Cardiac septum (tissue), 1 donor: ENCODE results near the gene PEF1. TPM values are rescaled to one million over a fixed set of nuclear protein-coding genes. Genes with fewer than 3 reads are reported as not detected.
"Not testable (repeated sequence)": the region's sequence is repeated elsewhere in the genome, so short reads cannot be mapped to it uniquely, and the experiment has no call there.

Experiments
- DNase-seq: peaks from one replicate; pipeline ENCODE4 v3.0.0-alpha.2; 2020; ENCODE audit warnings: low spot score
- intact Hi-C: fragments of 100-400 bp; cut with DNase I; formaldehyde crosslinking; loops from one replicate; pipeline ENCODE4 v1.14.0; 2022
- total RNA-seq: library from RNA; stranded (reverse); fragmentation: NEBNext Ultra II Directional; extraction: Animal tissue kit (Norgen Biotek cat#: 25700); gene quantifications from one replicate; pipeline ENCODE4 v1.2.1, GENCODE V29; 2021
- donor health status: DM: no; HTN: no; CAD: no.

Gene PEF1
- total RNA-seq, 1 donor from 2014 or later = 55.1 TPM

DNA sequence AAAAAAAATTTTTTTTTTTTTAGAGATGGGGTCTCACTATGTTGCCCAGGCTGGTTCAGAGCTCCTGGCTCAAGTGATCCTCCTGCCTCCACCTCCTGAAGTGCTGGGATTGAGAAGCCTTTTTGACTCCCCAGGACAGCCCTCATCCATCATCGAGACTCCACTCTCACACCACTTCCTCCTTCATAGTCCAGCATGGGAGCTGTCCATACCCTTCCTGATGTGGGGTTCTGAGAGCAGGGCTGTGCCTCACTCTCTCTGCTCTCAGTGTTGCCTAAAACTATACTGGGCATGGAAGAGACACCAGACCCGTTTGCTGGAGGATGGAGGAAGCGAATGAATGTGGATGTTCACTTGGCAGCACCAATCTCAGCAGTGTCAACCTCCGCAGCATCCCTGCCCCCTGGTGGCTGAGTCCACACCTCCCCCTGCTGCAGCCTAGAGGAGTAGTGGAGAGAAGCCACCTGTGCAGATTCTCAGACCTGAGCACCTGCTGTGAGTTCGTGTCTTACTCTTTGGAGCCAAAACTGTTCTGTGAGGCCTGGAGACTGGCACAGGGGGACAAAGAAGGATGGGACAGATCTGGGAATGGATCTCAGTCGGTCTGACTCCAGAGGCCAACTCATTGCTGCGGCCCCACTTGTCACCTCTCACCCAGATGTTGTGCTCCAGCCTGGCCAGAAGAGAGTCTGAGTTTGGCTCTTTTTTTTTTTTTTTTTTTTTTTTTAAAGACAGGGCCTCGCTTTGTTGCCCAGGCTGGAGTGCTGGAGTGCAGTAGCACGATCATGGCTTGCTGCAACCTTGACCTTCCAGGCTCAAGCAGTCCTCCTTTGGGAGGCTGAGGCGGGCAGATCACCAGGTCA, 50.7 kb downstream of the PEF1 start:
- DNase-seq = peak; percentile 92
- intact Hi-C loops = loop anchor here (1.0 kb wide), 1 partner anchor 30 kb away; no protein-coding TSS in a partner anchor

DNA sequence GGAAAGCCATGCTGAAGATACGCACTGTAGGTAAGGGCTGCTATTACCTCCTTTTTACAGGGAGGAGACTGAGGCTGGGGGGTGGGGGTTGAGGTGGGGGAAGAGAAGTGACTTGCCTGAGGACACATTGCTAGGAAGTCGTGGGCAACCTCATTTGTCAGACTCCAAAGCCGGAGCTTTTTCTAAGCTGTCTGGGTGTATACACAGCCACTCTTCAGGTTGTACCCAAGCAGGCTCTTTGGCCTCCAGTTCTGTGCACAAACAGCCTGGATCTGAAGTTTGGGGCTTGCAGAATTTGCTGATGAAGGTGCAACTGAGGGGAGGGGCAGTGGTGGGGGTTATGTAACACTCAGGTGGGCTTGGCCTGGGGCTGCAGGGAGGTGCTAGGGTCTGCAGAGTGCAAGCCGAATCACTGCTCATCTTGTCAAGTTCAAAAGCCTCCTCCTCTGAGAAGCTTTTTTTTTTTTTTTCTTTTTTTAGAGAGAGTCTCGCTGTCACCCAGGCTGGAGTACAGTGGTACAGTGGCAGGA, 51.5 kb downstream of the PEF1 start:
- intact Hi-C loops = no loop called here
- DNase-seq = no peak

DNA sequence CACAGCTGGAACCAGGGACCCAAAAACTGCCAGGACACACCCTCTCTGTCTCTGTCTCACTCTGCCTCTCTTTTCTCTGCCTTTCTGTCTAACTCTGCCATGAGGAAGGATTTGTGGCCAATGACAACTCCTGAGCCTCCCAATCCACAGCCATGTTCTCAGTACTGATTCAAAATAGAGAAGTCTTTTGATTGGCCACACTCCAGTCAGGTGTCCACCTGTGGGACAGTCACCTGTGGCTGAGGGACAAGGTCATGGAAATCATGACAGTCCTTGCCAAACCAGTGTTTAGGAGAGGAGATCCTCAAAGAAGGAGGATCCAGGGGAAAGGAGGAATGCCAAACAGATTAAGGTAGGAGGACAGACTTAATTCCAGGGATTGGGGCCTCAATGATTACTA, 52.5 kb downstream of the PEF1 start:
- no peak for DNase-seq
- intact Hi-C loops = no loop called here

DNA sequence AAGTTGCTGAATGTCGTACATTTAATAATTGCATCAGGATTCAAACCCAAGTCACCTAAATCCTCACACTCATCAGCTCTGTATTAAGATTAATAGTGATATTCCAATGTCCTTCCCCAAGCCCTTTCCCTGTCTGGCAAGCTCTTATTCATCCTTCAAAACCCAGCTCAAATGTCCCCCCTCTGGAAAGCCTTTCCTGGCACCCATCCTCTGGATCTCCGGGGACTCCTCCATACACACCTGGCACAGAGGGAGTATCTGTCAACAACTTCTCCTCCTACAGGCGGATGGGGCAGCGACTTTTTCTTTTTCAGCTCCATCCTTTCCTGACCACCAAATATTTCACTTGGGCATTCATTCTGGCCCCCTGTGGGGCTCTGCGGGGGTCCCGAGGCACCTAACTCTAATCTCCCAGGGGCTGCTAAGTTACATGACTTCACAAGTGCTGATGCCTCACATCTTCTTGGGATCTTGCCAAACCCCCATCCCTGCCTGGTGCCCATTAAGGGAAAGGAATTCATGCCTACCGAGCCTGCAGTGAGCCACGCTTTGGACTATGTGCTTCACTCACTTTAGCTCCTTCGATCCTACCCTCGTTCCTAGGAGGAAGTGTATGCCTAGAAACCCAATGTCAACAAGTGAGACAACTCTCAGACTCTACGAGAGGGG, 53.1 kb downstream of the PEF1 start:
- no peak for DNase-seq
- intact Hi-C loops = no loop called here

DNA sequence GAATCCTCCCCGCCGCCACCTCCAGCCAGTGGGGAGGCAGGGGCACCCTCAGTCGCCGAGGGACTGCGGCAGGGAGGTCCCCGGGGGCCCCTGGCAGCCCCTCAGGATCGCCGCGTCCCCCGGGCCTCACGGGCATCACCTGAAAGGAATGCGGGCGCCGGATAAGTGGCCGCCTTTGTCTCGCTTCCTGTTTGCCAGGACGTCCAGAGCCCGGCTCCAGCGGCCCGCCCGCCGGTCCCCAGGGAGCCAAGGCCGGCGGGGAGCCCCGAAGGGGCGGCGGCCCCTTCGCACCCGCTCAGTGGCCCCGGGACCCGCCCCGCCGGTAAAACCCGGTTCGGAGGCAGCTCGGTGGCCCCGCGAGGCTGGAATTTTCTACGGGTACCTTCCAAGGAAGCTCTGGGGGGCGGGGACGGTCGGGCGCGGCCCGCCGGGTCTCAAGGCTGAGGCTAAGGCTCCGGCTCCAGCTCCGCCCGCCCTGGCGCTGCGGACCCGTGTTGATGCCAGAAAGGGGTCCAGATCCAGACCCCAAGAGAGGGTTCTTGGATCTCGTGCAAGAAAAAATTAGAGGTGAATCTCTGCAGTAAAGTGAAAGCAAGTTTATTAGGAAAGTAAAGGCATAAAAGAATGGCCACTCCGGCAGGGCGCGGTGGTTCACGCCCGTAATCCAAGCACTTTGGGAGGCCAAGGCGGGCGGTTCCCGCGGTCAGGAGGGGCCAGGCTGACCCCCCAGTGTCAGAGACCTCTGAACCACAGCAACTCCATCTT, 55.7 kb downstream of the PEF1 start:
- intact Hi-C loops = no loop called here
- no peak for DNase-seq

DNA sequence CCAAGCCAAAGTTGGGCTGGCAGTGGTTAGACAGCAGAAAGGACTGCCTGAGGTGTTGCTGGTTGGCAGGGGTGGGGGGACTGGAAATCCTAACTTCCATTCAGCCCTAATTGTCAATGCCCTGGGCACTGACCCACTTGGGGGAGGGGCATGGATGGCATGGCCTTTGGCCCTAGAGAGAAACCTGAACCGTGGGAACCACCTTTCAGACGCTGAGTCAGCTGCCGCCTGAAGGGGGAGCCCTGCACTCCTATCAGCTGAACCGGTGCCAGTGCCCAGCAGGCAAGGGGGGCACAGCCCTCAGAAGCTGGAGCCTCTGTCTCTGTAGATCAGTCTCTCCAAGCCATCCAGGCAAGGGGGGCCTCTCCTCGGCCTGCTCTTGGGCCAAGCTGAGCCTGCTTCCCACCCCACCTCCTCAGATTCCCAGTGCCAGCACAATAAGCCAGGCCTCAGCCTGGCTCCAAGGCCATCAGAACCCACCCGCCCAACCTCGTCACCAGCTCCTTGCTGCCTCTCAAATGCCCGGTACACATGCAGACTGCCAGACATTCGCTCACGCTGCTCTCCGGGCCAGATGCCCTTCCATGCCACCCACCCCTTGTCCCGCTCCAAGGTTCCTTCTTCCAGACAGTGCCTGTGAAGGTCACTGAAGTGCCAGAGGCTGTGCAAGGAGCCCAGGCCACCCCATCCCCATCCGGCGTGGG, 56.8 kb downstream of the PEF1 start:
- intact Hi-C loops = no loop called here
- DNase-seq = no peak

DNA sequence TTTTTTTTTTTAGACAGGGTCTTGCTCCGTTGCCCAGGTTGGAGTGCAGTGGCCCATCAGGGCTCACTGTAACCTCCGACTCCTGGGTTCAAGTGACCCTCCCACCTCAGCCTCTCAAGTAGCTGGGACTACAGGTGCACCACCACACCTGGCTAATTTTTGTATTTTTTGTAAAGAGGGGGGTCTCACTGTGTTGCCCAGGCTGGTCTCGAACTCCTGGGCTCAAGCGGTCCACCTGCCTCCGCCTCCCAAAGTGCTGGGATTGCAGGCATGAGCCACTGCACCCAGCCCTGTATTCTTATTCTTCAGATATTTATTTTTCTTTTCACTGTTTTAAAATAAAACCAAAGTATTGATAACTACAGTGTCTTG, 57.4 kb downstream of the PEF1 start:
- intact Hi-C loops, DNase-seq: not testable (repeated sequence)

DNA sequence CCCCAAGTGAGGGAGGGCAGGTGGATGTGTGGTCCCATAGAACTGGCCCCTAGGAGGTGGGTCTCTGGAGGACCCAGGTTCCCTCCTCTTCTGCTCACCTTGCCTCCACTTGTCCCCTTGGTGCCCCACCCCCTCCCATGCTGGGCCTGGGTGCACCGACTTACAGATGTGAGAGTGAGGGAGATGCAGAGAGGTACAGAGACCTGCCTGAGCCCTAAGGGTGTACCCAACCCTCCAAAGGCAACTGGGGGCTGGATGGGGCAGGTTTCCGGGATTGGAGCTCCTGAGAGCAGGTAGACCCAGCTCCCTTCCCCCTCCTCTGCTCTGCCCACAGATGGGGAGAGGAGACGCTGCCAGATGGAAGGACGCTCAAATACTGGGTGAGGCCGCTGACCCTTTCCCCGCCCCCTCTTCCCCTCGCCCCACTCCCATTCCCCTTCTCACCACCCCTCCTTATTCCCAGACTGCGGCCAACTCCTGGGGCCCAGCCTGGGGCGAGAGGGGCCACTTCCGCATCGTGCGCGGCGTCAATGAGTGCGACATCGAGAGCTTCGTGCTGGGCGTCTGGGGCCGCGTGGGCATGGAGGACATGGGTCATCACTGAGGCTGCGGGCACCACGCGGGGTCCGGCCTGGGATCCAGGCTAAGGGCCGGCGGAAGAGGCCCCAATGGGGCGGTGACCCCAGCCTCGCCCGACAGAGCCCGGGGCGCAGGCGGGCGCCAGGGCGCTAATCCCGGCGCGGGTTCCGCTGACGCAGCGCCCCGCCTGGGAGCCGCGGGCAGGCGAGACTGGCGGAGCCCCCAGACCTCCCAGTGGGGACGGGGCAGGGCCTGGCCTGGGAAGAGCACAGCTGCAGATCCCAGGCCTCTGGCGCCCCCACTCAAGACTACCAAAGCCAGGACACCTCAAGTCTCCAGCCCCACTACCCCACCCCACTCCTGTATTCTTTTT, 58.0 kb downstream of the PEF1 start:
- intact Hi-C loops = no loop called here
- DNase-seq = peak; percentile 75

DNA sequence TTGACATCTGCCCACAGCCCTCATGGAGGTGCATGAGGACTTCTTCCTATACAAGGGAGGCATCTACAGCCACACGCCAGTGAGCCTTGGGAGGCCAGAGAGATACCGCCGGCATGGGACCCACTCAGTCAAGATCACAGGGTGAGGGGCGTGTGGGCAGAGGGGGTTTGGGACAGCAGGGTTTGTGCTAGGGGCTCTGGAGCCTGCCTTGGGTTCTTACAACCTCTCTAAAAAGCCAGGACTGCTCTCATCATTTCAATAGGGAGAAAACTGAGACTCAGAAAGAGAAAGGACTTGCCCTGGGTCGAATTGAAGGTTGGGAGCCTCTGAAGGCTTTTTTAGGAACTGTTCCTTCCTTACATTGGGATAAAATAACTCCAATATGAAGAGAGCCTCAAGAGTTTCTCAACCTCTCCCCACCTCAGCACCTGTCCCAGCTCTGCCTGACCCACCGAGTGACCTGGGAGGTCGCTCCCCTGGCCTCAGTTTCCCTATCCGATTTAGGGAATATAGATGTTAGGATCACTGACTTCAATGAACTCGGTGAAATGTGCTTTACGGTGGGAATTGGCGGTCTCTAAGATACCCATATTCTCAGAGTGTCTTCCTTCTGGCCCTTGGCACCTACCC, 58.8 kb downstream of the PEF1 start:
- intact Hi-C loops = no loop called here
- peak; percentile 66 for DNase-seq

DNA sequence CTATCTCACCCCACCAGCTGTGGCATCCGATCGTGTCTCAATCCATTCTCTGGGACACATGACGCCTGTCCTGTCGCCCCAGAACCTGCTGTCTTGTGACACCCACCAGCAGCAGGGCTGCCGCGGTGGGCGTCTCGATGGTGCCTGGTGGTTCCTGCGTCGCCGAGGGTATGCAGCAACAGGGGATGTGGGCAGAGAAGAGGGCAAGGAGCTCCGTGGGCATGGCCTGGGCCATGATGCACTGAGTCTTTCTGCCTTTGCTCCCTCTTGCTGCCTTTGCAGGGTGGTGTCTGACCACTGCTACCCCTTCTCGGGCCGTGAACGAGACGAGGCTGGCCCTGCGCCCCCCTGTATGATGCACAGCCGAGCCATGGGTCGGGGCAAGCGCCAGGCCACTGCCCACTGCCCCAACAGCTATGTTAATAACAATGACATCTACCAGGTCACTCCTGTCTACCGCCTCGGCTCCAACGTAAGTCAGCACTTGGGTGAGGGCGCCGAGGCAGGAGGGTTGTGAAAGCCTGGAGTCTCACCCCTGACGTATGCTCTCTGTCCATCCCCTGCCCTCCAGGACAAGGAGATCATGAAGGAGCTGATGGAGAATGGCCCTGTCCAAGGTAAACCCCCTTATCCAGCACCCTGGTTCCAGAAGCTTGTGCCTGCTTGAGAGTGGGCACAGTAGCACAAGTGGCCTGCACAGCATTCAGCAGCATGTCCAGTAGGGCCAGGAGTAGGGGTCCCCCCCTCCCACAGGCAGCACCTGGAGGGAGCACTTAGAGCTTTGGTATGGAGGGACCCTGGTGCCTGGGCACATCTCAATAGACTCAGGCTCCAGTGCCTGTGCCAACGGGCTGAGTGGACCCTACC, 59.6 kb downstream of the PEF1 start:
- intact Hi-C loops = no loop called here
- DNase-seq = peak; percentile 63

DNA sequence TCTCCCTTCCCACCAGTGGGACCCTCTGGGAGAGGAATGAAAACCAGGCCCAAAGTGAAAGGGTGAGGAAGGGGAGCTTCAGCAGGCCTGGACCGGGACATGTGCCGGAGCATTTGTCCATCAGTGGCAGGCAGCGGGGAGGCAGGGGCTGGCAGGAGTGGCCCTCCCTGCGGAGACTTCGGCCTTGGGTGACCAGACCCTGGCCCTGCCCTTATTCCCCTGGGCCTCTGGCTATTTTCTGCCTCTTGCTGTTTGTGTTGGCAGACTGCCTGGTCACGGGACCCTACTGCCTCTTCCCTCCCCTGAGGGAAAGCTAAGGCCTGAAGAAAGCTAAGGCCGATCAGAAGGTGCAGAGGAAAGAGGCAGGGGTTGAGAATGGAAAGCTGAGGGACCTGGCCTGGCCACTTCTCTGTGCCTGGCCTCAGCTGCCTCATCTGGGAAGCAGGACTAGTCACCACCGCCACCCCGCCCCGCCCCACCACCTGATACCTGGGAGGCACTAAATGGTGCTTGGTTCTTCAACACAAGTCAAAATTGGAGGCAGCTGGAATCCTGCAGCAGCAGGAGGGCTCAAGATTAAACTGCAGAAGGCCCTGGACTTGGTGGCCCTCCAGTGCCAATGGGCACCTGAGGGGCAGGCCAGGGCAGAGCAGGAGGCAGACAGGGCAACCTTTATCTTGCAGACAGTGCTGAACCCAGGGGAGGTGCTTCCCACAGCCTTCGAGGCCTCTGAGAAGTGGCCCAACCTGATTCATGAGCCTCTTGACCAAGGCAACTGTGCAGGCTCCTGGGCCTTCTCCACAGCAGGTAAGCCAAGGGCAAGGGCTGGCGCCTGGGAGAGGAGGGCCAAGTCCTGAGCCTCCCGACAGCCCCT, 60.4 kb downstream of the PEF1 start:
- intact Hi-C loops = no loop called here
- peak; percentile 90 for DNase-seq

DNA sequence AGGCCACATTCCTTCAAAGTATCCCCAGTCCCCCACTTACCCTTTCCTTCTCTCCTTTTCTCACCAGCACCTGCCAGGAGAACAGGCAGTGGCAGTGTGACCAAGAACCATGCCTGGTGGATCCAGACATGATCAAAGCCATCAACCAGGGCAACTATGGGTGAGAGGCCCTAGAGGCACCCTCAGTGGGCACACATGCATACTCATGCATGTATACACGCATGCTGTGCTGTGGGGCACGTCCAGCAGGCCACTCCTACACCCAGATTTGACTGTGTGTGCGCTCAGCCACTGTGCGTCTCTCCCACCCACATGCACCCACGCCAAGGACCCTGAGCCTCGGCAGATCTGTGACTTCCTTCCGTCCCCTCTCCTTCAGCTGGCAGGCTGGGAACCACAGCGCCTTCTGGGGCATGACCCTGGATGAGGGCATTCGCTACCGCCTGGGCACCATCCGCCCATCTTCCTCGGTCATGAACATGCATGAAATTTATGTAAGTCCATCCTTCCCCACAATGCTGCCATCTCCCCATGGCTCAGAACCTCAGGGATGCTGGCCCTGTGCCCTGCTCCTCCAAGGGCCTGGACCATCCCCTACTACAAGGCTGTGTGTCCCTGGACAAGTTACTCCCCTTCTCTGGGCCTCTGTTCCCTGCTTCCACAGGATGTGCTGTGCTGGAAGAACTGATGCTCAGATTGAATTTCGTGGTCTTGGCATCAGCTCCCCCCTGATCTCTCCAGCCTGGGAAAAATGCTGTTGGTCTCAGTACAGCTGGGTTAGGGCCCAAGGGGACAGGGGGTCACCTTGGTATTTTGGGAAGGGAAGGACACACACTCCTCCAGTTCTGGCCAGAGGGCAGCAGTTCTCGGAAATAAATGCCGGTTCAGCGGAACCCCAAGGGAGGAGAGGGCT, 61.3 kb downstream of the PEF1 start:
- intact Hi-C loops = no loop called here
- DNase-seq = peak; percentile 67

DNA sequence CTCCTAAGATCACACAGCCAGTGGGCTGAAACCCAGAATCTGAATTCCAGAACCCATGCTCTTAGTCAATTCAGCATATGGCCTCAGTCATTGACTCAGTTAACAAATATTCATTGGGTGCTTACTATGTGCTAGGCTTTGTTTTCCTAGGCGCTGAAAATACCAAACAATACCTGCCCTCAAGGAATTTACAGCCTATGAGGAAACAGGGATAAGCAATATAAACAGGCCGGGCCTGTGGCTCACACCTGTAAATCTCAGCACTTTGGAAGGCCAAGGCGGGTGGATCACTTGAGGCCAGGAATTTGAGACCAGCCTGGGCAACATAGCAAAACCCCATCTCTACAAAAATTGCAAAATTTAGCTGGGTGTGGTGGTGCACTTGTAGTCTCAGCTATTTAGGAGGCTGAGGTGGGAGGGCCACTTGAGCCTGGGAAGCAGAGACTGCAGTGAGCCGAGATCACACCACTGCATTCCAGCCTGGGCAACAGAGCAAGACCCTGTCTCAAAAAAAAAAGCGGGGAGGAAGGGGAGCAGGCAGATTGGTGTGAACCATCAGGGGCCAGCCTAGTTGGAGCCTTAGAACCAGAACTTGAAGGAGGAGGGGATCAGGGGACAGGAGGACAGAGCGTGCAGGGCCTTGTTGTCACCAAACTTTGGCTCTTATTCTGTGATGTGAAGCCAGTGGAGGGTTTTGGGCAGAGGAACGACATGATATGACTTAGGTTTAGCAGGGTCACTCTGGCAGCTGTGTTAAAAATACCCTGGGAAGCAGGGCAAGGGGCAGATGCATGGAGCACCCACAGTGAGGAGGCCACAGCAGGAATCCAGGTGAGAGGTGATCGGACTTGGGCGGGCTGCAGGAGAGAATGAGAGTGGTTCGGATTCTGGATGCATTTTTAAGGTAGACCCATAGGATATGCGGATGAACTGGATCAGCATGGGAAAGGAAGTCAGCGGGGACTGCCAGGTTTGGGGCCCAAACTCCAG, 62.6 kb downstream of the PEF1 start:
- intact Hi-C loops = no loop called here
- peak; percentile 63 for DNase-seq
